NCI-H446 treated with DMSO at 0.1 percent for 48 hours (cell line): Measurements from ENCODE around the gene BLVRB.
A peak's percentile ranks its signal among the peaks of the same experiment; 100 is the strongest.

Experiments
- DNase-seq: peaks from one replicate; lab custom pipeline; 2025; lab: John Stamatoyannopoulos, UW

The BLVRB gene

DNA sequence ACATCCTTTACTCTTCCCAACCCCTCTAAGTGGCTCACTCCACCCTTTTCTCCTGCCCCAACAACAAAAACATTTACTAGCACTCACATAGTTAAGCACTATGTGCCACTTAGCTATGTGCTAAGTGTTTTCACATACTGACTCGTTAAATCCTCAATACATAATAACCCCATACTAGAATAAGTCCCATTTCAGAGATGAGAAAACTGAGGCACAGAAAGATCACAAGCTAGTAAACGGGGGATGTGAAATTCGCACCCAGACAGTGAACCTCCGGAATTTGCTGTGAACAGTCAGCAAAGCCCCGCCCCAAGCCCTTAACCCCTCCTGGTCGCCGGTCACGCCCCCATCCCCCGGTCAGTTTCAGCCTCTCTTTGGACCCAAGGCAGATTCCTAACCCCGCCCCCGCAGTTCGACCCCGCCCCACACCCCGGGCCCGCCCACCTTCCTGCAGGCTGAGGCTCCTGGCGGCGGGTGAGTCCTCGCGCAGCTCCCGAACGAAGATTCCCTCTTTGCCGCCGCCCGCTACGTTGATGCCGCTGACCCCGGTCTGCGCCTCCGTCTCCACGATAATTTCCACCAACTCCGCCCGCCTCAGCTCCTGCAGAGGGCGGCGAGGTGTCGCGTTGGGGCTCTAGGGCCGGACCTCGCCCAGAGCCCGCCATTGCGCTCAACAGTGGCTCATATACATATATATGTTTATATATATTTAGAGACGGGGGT is 62.1 kb downstream of the BLVRB start:
- DNase-seq = peak; percentile 45

- DNase-seq = no peak
Measured at GRCh38 chr19:40400559-40400958, 65.0 kb downstream of the BLVRB start.

GRCh38 chr19:40398417-40399131 is 67.0 kb downstream of the BLVRB start:
- DNase-seq = no peak
